GM12878 (cell line): ENCODE results near the gene PPIB. TPM values are rescaled to one million over a fixed set of nuclear protein-coding genes. Genes with fewer than 3 reads are reported as not detected.

Experiments
- BACH1 ChIP-seq: fragments of 450-650 bp; IDR thresholded peaks from 2 replicates; pipeline ENCODE4 v1.6.1; 2017; ENCODE audit warnings: mild to moderate bottlenecking, borderline replicate concordance
- CBX3 ChIP-seq: fragments of 200-600 bp; sonication (generic); IDR thresholded peaks from 2 replicates; pipeline ENCODE4 v1.6.1; 2016; ENCODE audit warnings: low read depth, borderline replicate concordance
- FOS ChIP-seq: IDR thresholded peaks from 3 replicates; pipeline ENCODE4 v1.6.1; 2011; ENCODE audit warnings: borderline replicate concordance; ENCODE audit not compliant: insufficient read length; ENCODE audit errors: extremely low read depth
- MEF2B ChIP-seq: fragments of 450-650 bp; IDR thresholded peaks from 2 replicates; pipeline ENCODE4 v1.6.1; 2018; ENCODE audit warnings: mild to moderate bottlenecking, moderate library complexity; ENCODE audit not compliant: partially characterized antibody, poor library complexity, severe bottlenecking
- MXI1 ChIP-seq: fragments of 150-350 bp; IDR thresholded peaks from 2 replicates; pipeline ENCODE4 v1.6.1; 2011; ENCODE audit warnings: low read depth, mild to moderate bottlenecking, inconsistent platforms, low read length, improper control_type of control experiment
- MYB ChIP-seq: fragments of 150-350 bp; IDR thresholded peaks from 2 replicates; pipeline ENCODE4 v1.6.1; 2014; ENCODE audit warnings: mild to moderate bottlenecking, low read depth, low read length, borderline replicate concordance
- NFYA ChIP-seq: IDR thresholded peaks from 2 replicates; pipeline ENCODE4 v1.6.1; 2011; ENCODE audit warnings: low read depth, mild to moderate bottlenecking, low read length, improper control_type of control experiment, borderline replicate concordance
- RCOR1 ChIP-seq: conservative IDR thresholded peaks from 2 replicates; pipeline ENCODE4 v1.6.1; 2012; ENCODE audit warnings: low read depth, low read length, improper control_type of control experiment
- SIX5 ChIP-seq: IDR thresholded peaks from 2 replicates; pipeline ENCODE4 v1.6.1; 2011; ENCODE audit warnings: mild to moderate bottlenecking, low read depth, low read length, moderate library complexity; ENCODE audit not compliant: severe bottlenecking
- SMAD1 ChIP-seq: fragments of 450-650 bp; IDR thresholded peaks from 2 replicates; pipeline ENCODE4 v1.6.1; 2018; ENCODE audit warnings: mild to moderate bottlenecking, low read depth; ENCODE audit not compliant: partially characterized antibody
- SMC3 ChIP-seq: IDR thresholded peaks from 2 replicates; pipeline ENCODE4 v1.6.1; 2011; ENCODE audit warnings: low read length, improper control_type of control experiment, borderline replicate concordance
- SP1 ChIP-seq: IDR thresholded peaks from one replicate; pipeline ENCODE4 v1.6.1; 2011; ENCODE audit warnings: low read depth, low read length
- SPI1 ChIP-seq: IDR thresholded peaks from 2 replicates; pipeline ENCODE4 v1.6.1; 2011; ENCODE audit warnings: low read depth, mild to moderate bottlenecking, low read length, moderate library complexity, borderline replicate concordance; ENCODE audit not compliant: insufficient read depth
- SREBF2 ChIP-seq: IDR thresholded peaks from 2 replicates; pipeline ENCODE4 v1.6.1; 2012; ENCODE audit warnings: mild to moderate bottlenecking, low read length
- TCF12 ChIP-seq: IDR thresholded peaks from 2 replicates; pipeline ENCODE4 v1.6.1; 2011; ENCODE audit warnings: low read depth, mild to moderate bottlenecking, low read length
- ZSCAN29 ChIP-seq: fragments of 450-650 bp; IDR thresholded peaks from 2 replicates; pipeline ENCODE4 v1.6.1; 2017; ENCODE audit warnings: mild to moderate bottlenecking, moderate library complexity
- polyA plus RNA-seq, 11 experiments: library from polyadenylated mRNA; depleted of rRNA in 4 of 11; unstranded in 6 of 11; stranded (reverse) in 5 of 11; fragments of >200 nt; fragmentation: Nextera tagmentation in 4 of 11; fragmentation: Illumina TruSeq in 1 of 11; extraction: Ambion mirVana in 4 of 11; extraction: Trizol in 1 of 11; gene quantifications; 1 replicate in 1 of 11; 2 replicates in 10 of 11; pipeline versions ENCODE4 v1.2.1 to v1.2.3, GENCODE V29; 2011 to 2016; ENCODE audit warnings: inconsistent platforms in 2 of 11, missing spikeins in 2 of 11, low read depth in 1 of 11
- total RNA-seq, 4 experiments: library from RNA; depleted of rRNA in 3 of 4; stranded (reverse); fragments of >200 nt in 3 of 4; fragmentation: Illumina TruSeq in 1 of 4; extraction: Trizol in 1 of 4; gene quantifications; 2 replicates each; pipeline versions ENCODE4 v1.2.1 to v1.2.3, GENCODE V29; 2013 to 2021
- TF ChIP-seq, protein P1 (sequence below): fragments of 450-650 bp; IDR thresholded peaks from 2 replicates; pipeline ENCODE4 v1.6.1; 2016; ENCODE audit warnings: mild to moderate bottlenecking
- TF ChIP-seq, protein P2 (sequence below): fragments of 450-650 bp; IDR thresholded peaks from 2 replicates; pipeline ENCODE4 v1.6.1; 2017; ENCODE audit warnings: mild to moderate bottlenecking, moderate library complexity
- TF ChIP-seq, protein P3 (sequence below): IDR thresholded peaks from 2 replicates; pipeline ENCODE4 v1.6.1; 2011; ENCODE audit warnings: borderline replicate concordance, low read depth, mild to moderate bottlenecking, moderate library complexity, low read length; ENCODE audit not compliant: insufficient read depth, poor library complexity, severe bottlenecking
- TF ChIP-seq, protein P4 (sequence below): IDR thresholded peaks from 2 replicates; pipeline ENCODE4 v1.6.1; 2011; ENCODE audit warnings: low read depth, mild to moderate bottlenecking, low read length, moderate library complexity, borderline replicate concordance; ENCODE audit errors: extremely low read depth

Gene PPIB
- total and polyA plus RNA-seq, 10 of the 15 experiments (the other 5 are each of a cell fraction or from before 2014, with no cell fraction given), result 344 to 936 (median 508) TPM

DNA sequence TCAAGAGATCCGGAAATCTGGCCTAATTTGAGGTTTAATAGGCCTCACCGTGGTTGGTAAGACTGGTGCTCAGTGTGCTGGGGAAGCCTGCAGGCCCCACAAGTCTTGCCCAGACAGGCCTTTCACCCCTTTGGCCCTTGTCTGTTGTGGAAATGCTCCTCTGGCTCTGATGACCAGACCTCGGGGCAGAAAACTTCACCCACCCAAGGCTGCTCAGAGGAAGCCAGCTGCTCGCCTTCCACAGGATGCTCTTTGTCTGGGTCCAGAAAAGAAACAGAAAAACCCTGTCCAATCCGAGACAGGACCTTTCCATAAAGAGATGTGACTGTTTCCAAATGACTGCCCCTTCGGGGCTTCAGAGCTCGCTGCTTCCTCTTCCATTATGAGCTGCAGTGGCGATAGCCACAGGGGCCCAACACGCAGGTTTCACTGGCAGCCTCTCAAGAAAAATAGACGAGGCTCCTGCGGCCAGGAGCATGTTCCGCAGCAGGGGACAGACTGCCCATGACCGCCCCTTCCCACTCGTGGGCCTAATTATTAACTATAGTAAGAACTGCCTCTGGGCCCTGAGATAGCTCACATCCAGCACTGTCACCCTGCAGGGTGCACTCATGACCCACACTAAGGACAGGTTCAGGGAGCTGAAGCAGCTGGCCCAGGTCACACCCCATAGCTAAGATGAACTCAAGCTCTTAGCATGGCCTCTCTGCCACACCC, 18.1 kb downstream of the PPIB start (continued):
- TF ChIP-seq ZSCAN29, result peak; percentile 52; the same call in 1 of the 2 replicates
- no peak for TF ChIP-seq RCOR1
- TF ChIP-seq SREBF2, result no peak
- peak; percentile 70; the same call in 1 of the 2 replicates for TF ChIP-seq SPI1
- TF ChIP-seq TCF12, result peak; percentile 54; the same call in 1 of the 2 replicates
- no peak for TF ChIP-seq MYB
- TF ChIP-seq, protein P1, sequence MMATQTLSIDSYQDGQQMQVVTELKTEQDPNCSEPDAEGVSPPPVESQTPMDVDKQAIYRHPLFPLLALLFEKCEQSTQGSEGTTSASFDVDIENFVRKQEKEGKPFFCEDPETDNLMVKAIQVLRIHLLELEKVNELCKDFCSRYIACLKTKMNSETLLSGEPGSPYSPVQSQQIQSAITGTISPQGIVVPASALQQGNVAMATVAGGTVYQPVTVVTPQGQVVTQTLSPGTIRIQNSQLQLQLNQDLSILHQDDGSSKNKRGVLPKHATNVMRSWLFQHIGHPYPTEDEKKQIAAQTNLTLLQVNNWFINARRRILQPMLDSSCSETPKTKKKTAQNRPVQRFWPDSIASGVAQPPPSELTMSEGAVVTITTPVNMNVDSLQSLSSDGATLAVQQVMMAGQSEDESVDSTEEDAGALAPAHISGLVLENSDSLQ, result no peak
- TF ChIP-seq, protein P2, sequence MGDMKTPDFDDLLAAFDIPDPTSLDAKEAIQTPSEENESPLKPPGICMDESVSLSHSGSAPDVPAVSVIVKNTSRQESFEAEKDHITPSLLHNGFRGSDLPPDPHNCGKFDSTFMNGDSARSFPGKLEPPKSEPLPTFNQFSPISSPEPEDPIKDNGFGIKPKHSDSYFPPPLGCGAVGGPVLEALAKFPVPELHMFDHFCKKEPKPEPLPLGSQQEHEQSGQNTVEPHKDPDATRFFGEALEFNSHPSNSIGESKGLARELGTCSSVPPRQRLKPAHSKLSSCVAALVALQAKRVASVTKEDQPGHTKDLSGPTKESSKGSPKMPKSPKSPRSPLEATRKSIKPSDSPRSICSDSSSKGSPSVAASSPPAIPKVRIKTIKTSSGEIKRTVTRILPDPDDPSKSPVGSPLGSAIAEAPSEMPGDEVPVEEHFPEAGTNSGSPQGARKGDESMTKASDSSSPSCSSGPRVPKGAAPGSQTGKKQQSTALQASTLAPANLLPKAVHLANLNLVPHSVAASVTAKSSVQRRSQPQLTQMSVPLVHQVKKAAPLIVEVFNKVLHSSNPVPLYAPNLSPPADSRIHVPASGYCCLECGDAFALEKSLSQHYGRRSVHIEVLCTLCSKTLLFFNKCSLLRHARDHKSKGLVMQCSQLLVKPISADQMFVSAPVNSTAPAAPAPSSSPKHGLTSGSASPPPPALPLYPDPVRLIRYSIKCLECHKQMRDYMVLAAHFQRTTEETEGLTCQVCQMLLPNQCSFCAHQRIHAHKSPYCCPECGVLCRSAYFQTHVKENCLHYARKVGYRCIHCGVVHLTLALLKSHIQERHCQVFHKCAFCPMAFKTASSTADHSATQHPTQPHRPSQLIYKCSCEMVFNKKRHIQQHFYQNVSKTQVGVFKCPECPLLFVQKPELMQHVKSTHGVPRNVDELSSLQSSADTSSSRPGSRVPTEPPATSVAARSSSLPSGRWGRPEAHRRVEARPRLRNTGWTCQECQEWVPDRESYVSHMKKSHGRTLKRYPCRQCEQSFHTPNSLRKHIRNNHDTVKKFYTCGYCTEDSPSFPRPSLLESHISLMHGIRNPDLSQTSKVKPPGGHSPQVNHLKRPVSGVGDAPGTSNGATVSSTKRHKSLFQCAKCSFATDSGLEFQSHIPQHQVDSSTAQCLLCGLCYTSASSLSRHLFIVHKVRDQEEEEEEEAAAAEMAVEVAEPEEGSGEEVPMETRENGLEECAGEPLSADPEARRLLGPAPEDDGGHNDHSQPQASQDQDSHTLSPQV, result no peak
- TF ChIP-seq, protein P3, sequence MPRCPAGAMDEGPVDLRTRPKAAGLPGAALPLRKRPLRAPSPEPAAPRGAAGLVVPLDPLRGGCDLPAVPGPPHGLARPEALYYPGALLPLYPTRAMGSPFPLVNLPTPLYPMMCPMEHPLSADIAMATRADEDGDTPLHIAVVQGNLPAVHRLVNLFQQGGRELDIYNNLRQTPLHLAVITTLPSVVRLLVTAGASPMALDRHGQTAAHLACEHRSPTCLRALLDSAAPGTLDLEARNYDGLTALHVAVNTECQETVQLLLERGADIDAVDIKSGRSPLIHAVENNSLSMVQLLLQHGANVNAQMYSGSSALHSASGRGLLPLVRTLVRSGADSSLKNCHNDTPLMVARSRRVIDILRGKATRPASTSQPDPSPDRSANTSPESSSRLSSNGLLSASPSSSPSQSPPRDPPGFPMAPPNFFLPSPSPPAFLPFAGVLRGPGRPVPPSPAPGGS, result peak; percentile 11
- TF ChIP-seq, protein P4, sequence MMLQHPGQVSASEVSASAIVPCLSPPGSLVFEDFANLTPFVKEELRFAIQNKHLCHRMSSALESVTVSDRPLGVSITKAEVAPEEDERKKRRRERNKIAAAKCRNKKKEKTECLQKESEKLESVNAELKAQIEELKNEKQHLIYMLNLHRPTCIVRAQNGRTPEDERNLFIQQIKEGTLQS, result no peak
- no peak for TF ChIP-seq BACH1
- no peak for TF ChIP-seq MXI1
- TF ChIP-seq SMAD1, result no peak
- TF ChIP-seq CBX3, result no peak
- no peak for TF ChIP-seq SP1
- no peak for TF ChIP-seq NFYA
- 0 out of 2 replicates have a peak, but pooled peaks have one; percentile 8 for TF ChIP-seq SMC3
- TF ChIP-seq FOS, result no peak
- no peak for TF ChIP-seq SIX5
- TF ChIP-seq MEF2B, result peak; percentile 41
